Neural progenitor cell (in vitro differentiated cells): Measurements from ENCODE around the gene ZNF154.

Experiments
- EZH2 ChIP-seq: fragments of 200-600 bp; sonication (generic); IDR thresholded peaks from 2 replicates; pipeline ENCODE4 v1.6.1; 2017; ENCODE audit warnings: antibody characterized with exemption, mild to moderate bottlenecking, moderate library complexity
- TF ChIP-seq, protein P1 (sequence below): fragments of 200-600 bp; sonication (generic); IDR thresholded peaks from 2 replicates; pipeline ENCODE4 v1.5.1; 2017; ENCODE audit warnings: antibody characterized with exemption, mild to moderate bottlenecking

- TF ChIP-seq, protein P1, sequence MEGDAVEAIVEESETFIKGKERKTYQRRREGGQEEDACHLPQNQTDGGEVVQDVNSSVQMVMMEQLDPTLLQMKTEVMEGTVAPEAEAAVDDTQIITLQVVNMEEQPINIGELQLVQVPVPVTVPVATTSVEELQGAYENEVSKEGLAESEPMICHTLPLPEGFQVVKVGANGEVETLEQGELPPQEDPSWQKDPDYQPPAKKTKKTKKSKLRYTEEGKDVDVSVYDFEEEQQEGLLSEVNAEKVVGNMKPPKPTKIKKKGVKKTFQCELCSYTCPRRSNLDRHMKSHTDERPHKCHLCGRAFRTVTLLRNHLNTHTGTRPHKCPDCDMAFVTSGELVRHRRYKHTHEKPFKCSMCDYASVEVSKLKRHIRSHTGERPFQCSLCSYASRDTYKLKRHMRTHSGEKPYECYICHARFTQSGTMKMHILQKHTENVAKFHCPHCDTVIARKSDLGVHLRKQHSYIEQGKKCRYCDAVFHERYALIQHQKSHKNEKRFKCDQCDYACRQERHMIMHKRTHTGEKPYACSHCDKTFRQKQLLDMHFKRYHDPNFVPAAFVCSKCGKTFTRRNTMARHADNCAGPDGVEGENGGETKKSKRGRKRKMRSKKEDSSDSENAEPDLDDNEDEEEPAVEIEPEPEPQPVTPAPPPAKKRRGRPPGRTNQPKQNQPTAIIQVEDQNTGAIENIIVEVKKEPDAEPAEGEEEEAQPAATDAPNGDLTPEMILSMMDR: no peak
- no peak for TF ChIP-seq EZH2
These were observed 39.0 kb upstream of the ZNF154 start for GRCh38 chr19:57748029-57748428.
